ENCODE measurements around the gene GLRA2. TPM values are rescaled to one million over a fixed set of nuclear protein-coding genes. Genes with fewer than 3 reads are reported as not detected.

Gene GLRA2
- total RNA-seq, 1 donor from 2014 or later, result not detected

GRCh38 chrX:14546190-14546589 lies 16.9 kb downstream of the GLRA2 start:
- TF ChIP-seq CTCF (conservative IDR thresholded peaks at IDR 0.05; ENCODE audit: low read depth, low read length), result no peak
- H3K4me3 ChIP-seq (ENCODE audit: low read depth, low read length), result no peak overlapping the region
- no peak for DNase-seq (ENCODE audit: low read depth)

GRCh38 chrX:14554131-14554715 lies 24.9 kb downstream of the GLRA2 start:
- no peak overlapping the region for H3K4me3 ChIP-seq (ENCODE audit: low read depth, low read length)
- no peak for DNase-seq (ENCODE audit: low read depth)
- no peak for TF ChIP-seq CTCF (conservative IDR thresholded peaks at IDR 0.05; ENCODE audit: low read depth, low read length)

GRCh38 chrX:14564058-14564457 lies 34.7 kb downstream of the GLRA2 start:
- no peak for DNase-seq (ENCODE audit: low read depth)
- no peak for TF ChIP-seq CTCF (conservative IDR thresholded peaks at IDR 0.05; ENCODE audit: low read depth, low read length)
- no peak overlapping the region for H3K4me3 ChIP-seq (ENCODE audit: low read depth, low read length)

GRCh38 chrX:14573161-14573560 lies 43.8 kb downstream of the GLRA2 start:
- no peak for DNase-seq (ENCODE audit: low read depth)
- TF ChIP-seq CTCF (conservative IDR thresholded peaks at IDR 0.05; ENCODE audit: low read depth, low read length), result no peak
- no peak overlapping the region for H3K4me3 ChIP-seq (ENCODE audit: low read depth, low read length)

GRCh38 chrX:14581081-14581480 lies 51.7 kb downstream of the GLRA2 start:
- no peak overlapping the region for H3K4me3 ChIP-seq (ENCODE audit: low read depth, low read length)
- DNase-seq (ENCODE audit: low read depth), result no peak
- TF ChIP-seq CTCF (conservative IDR thresholded peaks at IDR 0.05; ENCODE audit: low read depth, low read length), result no peak

- no peak overlapping the region for H3K4me3 ChIP-seq (ENCODE audit: low read depth, low read length)
- no peak for TF ChIP-seq CTCF (conservative IDR thresholded peaks at IDR 0.05; ENCODE audit: low read depth, low read length)
- DNase-seq (ENCODE audit: low read depth), result no peak
Measured at GRCh38 chrX:14584548-14584947, 55.2 kb downstream of the GLRA2 start.

GRCh38 chrX:14590216-14590615 lies 60.9 kb downstream of the GLRA2 start:
- no peak for DNase-seq (ENCODE audit: low read depth)
- TF ChIP-seq CTCF (conservative IDR thresholded peaks at IDR 0.05; ENCODE audit: low read depth, low read length), result no peak
- no peak overlapping the region for H3K4me3 ChIP-seq (ENCODE audit: low read depth, low read length)
